HG03025 (cell line): Measurements from ENCODE around the gene TPRA1.
"Not testable (repeated sequence)": the region's sequence is repeated elsewhere in the genome, so short reads cannot be mapped to it uniquely, and the experiment has no call there.

Experiments used
- ATAC-seq: cut with Tn5 transposase; IDR thresholded peaks from one replicate; pipeline ENCODE4 v1.9.1; 2021; ENCODE audit warnings: mild to moderate bottlenecking, moderate library complexity; ENCODE audit not compliant: unreplicated experiment, low FRiP score

Gene TPRA1

DNA sequence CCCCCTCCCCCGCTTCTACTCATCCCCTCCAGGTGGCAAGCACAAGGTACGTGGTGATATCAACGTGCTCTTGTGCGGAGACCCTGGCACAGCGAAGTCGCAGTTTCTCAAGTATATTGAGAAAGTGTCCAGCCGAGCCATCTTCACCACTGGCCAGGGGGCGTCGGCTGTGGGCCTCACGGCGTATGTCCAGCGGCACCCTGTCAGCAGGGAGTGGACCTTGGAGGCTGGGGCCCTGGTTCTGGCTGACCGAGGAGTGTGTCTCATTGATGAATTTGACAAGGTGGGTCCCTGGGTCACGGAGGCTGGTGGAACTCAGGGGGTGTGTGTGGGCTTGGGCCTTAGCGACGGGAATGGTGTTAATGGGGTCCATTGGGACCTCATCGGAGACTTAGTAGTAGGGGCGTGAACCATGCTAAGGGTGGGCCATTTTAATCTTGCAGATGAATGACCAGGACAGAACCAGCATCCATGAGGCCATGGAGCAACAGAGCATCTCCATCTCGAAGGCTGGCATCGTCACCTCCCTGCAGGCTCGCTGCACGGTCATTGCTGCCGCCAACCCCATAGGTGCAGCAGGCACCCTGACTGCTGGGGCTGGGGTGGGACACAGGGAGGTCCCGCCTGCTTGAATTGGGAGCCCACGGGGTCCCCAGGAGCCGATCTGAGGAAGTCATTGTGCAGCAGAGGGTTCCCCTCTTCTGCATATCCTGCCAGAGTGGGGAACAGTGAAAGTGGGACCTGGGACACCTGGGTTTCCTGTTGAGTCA, 26.5 kb upstream of the TPRA1 start:
- no peak for ATAC-seq

DNA sequence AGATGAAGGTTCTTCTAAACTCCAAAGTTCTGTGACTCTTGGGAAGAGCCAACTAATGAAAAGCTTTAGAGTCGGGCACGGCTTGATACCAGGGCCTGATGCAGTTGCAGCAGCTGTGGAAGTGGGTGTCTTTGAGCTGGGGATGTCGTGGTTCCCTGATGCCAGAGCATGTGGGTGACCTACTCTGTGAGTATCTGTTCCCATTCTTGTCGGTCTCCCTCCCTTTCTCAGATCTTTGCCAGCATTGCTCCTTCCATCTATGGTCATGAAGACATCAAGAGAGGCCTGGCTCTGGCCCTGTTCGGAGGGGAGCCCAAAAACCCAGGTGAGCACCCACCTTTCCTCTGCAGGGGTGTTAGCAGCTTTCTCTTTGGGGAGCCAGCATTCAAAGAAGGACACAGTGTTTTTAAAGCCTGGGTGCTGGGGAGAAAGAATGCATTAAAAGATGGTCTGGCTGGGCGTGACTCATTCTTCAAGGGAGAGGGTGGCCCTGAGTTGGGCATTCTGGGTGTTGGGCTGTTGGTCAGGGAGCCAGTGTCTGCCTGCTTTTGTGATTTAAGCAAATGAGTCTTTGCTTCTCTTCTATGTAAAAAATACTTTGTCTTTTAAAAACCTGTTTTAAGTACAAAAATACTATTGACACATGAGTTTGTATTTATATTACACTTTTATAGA, 25.2 kb upstream of the TPRA1 start:
- no peak for ATAC-seq

DNA sequence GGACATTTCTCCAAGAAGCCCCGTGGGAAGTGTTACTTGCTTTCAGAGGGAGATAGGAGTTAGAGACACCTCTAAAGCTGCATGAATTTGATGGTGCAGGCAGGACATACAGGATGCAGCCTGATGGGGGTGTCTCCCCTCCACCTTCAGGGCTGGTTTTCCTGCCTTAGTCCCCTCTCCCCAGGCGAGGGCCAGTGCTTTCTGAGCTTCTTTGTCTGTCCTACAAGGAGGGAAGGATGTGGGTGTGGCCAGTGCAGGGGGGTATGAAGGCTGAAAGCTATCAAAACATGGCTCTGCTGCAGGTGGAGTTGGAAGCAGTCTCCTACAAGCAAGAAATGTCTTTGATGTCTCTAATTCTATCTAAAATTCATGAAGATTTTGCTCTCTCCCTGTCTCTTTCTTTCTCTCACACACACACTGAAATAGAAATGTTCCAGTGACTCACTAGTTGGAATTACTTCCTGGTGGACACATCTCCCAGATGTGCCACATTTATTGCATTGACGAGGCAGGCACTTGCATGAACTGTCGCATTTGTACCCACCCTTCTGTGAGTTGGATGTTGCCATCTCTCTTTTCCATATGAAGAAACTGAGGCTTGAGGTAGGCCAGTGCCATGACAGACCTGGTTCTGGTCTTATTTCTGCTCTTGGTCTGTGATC, 24.5 kb upstream of the TPRA1 start:
- ATAC-seq, result no peak

DNA sequence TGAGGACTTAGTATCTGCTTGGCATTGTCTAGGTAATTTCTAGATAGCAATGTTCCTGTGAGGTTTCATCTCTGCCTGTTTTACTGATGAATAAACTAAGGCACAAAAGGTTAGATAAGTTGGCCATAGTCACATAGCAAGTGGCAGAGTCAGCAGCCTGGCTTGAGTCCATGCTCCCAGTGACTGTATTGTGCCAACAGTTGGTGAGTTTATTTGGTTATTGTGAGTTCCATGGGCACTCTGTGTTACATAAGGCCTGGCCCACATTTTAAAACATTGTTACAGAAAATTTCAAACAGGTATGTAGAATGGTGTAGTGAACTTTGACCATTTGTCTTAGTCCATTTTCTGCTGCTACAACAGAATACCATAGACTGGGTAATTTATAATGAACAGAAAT, 22.9 kb upstream of the TPRA1 start:
- no peak for ATAC-seq

DNA sequence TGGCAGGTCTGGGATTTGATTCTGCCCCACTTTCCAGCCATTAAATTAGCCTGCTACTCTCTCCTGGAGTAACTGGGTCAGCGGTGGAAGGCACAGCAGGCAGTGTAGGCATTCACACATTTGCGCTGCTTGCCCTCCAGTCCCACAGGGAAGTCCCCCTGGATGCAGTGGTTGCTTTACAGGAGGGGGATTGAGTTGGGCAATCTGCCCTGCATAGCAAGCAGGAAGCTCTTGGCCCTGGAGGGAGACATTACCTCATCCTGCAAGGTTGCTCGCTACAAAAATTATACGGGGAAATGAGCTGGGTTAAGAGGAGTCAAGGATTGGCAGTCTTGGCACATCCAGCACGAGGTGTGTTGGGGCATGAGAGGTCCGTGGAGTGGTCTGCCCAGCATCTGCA, 22.4 kb upstream of the TPRA1 start:
- ATAC-seq, result no peak

DNA sequence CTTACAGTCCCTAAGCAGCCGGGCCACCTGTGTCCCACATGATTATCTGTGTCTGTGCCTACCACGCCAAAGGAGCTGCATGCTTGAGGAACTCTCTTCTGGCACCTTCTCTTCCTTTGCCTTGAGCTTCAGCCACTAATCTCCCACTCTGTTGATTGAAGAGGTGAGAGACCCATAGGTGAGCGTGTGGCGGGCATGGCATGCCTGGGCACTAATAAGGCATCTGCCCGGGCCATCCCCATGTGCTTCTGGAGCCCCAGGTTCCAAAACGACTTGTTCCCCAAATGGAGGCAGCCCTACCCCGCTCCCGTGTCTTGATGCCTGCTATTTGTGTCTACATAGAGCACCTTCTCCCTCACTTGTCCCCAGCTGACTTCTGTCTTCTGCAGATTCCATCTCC, 20.7 kb upstream of the TPRA1 start:
- ATAC-seq, result no peak

DNA sequence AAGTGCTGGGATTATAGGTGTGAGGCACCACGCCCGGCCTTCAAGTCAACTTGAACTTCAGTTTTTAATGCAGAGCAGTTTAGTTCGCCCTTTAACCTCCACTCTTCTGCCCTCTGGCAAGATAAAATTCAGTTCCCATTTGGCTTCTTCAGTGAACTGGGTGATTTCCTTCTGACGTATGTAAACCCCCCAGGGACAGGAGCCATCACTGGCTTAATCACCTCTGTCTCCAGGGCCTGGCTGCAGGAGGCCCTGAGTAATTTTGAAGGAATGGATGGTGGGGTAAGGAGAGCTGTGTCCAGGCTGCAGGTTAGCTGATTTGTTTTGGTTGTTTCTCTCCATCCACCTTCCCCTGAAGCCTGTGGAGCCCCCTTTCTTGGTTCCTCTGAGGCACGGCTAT, 19.6 kb upstream of the TPRA1 start:
- ATAC-seq, result no peak

DNA sequence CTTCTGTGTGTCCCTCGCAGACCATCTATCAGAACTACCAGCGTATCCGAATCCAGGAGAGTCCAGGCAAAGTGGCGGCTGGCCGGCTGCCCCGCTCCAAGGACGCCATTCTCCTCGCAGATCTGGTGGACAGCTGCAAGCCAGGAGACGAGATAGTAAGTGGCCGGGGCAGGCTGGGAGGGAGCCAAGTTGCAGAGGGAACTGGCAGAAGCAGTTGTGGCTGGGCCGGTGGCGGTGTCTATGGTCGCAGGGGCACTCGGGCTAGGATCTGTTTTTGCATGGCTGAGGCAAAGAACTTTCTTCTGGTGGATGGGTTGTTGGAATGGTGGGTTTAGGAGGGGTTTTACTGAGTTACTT, 17.8 kb upstream of the TPRA1 start:
- no peak for ATAC-seq

DNA sequence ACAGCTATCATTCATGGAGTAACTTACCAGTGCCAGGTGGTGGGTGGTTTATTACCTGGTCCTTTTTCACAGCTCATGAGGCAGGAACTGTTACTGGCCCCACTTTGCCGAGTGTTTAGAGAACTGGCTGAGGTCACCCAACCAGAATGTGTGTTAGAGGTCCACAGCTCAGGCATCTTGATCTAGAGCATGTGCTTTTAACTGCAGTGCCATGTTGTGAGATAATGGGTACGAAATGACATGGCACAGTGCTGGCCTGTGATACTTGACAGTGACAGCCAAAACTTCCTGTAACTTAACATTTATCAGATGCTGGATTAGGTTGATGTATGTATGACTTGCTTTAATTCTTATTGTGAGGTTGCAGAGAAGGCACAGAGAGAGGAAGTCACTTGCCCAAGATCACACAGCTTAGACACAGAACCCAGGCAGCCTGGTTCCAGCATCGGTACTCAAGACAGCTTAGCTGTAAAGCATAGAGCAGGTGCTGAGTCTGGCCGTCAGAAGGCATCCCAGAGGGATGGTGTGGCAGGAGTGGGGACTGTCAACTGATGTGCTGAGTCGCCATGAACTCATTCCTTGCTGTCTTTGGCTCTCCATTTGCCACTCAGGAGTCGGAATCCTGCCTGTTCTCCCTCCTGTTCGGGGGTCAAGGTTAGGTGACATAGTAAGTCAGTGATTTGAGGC, 17.3 kb upstream of the TPRA1 start:
- no peak for ATAC-seq

DNA sequence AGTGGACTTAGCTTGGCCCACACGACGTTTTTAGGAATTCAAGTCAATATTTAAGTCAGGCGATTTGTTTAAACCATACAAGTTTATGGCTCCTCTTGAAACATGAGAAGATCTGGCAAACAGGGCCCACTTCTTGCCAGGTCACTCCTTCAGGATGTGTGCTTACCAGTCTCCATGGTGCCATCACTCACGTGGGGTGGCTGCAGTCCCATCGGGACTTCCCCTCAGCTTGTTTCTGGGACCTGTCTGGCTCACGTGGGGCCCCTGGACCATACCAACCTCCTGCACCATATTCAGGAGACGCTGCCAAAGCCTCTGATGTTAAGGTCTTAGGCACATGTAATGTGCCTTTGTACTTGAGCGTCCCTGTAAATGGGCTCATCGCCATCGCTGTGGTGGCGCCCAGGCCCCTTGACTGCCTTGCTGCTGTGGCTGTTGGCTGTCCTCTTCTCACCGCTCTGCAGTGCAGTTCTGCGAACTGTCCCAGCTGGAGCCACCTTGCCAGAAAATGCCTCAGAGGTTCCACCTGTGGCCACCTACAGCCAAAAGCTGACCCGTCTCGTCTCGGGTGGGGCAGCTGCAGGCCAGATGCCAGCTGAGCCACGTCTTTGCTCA, 16.6 kb upstream of the TPRA1 start:
- no peak for ATAC-seq

DNA sequence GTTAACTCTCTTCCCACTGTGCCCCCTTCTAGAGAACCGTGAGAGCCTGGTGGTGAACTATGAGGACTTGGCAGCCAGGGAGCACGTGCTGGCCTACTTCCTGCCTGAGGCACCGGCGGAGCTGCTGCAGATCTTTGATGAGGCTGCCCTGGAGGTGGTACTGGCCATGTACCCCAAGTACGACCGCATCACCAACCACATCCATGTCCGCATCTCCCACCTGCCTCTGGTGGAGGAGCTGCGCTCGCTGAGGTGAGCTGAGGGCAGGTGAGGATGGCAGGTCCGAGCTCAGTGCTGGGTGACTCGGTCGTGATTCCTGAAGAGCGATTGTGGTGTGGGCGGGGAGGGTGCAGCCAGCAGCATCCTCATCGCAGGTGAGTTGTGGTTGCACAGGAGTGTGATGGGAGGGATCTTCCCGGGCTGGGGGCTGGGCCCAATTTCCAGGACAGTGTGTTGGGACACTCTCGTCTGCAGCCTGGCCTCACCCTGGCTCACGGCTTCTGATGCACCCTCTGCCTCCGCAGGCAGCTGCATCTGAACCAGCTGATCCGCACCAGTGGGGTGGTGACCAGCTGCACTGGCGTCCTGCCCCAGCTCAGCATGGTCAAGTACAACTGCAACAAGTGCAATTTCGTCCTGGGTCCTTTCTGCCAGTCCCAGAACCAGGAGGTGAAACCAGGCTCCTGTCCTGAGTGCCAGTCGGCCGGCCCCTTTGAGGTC, 15.7 kb upstream of the TPRA1 start:
- ATAC-seq, result no peak

DNA sequence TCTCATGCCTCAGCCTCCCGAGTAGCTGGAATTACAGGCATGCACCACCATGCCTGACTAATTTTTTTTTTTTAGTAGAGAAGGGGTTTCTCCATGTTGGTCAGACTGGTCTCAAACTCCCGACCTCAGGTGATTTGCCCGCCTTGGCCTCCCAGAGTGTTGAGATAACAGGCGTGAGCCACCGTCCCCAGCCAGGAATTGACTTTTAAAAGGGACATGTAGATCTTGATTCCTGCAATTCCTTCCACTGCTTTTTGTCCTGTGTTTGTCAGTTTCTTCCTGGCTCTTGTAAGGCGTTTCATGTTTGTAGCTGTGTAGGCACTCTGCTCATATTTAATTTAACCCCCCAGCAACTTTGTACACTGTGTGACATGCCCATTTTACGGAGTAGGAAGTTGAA, 15.0 kb upstream of the TPRA1 start:
- ATAC-seq, result not testable (repeated sequence)

DNA sequence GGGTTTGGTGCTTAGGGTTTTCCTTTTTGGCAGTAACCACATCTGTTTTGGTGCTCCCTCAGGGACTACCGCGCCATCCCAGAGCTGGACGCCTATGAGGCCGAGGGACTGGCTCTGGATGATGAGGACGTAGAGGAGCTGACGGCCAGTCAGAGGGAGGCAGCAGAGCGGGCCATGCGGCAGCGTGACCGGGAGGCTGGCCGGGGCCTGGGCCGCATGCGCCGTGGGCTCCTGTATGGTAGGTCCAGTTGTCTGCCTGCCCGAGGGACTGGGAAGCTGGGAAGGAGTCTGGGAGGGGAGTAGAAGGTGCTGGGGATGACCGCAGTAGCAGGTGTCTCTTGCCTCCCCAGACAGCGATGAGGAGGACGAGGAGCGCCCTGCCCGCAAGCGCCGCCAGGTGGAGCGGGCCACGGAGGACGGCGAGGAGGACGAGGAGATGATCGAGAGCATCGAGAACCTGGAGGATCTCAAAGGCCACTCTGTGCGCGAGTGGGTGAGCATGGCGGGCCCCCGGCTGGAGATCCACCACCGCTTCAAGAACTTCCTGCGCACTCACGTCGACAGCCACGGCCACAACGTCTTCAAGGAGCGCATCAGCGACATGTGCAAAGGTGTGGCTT, 14.1 kb upstream of the TPRA1 start:
- ATAC-seq, result no peak

DNA sequence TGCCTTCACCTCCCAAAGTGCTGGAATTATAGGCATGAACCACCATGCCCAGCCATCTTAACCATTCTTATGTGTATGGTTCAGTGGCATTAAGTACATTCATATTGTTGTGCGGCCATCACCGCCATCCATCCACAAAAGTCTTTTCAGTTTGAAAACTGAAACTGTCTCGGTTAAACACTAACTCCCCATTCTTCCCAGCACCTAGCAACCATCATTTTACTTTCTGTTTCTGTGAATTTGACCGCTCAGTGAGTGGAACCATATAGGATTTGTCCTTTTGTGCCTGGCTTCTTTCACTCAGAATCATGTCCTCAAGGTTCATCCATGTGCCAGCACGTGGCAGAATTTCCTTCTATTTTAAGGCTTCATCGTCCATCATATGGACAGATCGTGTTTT, 13.5 kb upstream of the TPRA1 start:
- no peak for ATAC-seq

DNA sequence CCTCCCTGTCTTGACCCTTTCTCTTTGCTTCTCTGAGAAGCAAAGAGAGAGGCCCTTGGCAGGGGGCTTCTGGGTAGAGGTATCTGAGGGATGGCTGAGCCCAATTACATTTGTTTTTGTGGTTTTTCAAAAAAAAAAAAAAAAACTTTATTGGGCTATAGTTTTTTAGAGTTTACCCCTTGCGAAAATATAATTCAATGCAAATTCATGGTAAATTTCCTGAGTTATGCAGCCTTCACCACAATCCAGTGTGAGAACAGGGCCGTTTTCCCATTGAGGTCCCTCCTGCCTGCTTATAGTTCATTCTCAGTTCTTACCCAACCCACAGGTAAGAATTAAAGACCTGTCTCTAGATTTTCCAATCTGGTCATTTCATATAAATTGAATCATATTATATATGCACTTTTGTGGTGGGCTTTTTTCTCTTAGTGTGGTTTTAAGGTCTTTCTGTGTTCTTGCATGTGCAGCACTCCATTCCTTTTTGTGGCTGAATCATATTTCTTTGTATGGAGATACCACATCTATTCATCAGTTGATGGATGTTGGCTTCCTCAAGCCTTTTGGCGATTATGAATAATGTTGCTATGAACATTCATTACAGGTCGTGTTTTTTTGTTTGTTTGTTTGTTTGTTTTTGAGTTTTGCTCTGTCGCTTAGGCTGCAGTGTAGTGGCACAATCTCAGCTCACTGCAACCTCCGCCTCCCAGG, 10.4 kb upstream of the TPRA1 start:
- no peak for ATAC-seq

DNA sequence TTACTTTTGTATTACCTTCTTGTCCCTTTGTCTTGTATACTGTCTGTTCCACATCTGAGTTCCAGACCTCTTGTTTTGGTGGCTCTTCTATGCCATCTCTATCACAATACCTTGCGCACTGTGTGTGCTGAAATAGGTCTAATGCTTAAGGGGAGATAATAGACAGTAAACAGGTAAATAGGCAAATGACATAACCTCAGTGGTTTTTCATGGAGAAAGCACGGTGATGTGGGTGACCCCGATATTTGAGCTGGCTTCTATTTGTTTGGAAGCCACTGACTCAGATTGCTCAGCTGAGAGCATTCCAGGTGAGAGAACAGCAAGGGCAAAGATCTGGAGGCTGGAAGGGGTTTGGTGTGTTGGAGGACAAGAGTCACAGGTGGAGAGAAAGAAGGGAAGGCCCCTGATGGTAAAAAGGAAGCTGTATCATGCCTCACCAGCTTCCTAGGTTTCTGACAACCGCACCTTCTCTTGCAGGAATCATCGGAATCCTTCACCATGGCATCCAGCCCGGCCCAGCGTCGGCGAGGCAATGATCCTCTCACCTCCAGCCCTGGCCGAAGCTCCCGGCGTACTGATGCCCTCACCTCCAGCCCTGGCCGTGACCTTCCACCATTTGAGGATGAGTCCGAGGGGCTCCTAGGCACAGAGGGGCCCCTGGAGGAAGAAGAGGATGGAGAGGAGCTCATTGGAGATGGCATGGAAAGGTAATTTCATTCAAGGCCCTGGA, 8.5 kb upstream of the TPRA1 start:
- ATAC-seq, result no peak

DNA sequence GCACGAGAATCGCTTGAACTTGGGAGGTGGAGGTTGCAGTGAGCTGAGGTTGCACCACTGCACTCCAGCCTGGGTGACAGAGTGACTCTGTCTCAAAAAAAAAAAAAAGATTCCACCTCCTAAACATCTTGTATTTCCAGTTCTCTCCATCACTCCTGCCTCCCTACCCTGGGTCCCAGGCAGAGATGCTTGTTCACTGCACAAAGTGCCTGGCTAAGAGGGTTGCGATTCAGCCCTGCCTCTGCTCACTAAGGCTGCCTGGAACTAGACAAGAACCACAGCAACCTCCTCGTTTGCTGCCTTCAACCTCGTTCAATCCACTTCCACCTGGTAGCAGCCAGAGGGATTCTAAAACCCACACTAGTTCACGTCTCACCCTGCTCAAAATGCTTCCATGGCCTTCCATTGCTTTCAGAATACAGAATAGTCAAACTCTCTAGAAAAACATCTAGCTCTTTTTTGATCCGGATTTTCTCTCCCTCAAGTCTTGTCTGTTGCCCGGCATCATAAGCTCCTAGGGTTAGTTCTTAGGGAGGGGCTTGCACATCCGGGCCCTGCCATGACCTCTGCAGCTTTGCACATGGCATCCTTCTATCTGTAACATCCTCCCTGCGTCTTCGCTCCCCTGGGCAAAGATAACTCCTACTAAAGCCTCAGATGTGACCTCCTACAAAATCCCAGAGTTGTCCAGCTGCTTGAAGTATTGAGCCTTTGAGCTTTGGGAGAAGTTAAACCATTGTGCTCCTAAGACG, 6.7 kb upstream of the TPRA1 start:
- no peak for ATAC-seq

DNA sequence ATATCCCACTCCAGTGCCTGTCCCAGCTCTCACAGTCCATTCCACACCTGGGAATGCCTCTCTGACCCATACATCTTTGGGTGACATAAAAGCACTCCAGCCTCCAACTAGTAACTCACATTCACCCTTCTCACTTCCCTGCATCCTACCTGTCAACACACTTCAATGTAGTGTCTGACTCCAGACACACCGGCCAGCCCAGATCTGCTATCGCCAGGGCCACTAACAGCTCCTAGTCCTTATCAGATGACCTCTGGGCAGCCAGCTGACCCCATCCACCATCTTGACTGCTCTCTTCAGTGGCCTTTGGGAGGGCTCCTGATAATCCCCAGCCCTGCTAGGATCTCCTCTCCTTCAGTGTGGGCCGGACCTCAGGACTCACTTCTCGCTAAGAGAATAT, 4.8 kb upstream of the TPRA1 start:
- no peak for ATAC-seq
